Breast epithelium (tissue), 3 donors: Measurements from ENCODE around the gene BAIAP3.

Source experiments
- CTCF ChIP-seq, 3 donors: fragments of 450-650 bp; IDR thresholded peaks; one replicate each; pipeline ENCODE4 v1.5.1; 2016 to 2017; ENCODE audit warnings: antibody characterized with exemption in 3 of 3, mild to moderate bottlenecking in 3 of 3, moderate library complexity in 3 of 3
- POLR2A ChIP-seq: fragments of 450-650 bp; IDR thresholded peaks from one replicate; pipeline ENCODE4 v1.6.1; 2016; ENCODE audit warnings: antibody characterized with exemption, mild to moderate bottlenecking, moderate library complexity
- POLR2AphosphoS5 ChIP-seq, 3 donors: sonication (generic); formaldehyde crosslinking; IDR thresholded peaks; one replicate each; pipeline ENCODE4 v1.6.1; 2017; ENCODE audit warnings: antibody characterized with exemption in 3 of 3

GRCh38 chr16:1316033-1316405 lies 17.4 kb upstream of the BAIAP3 start:
- TF ChIP-seq POLR2AphosphoS5 (IDR thresholded peaks at IDR 0.05) (no peak), CTCF (IDR thresholded peaks at IDR 0.05) (no peak), POLR2A (no peak)
